HG02943 (cell line): Measurements from ENCODE around the gene HAPLN3.

Source experiments
- ATAC-seq: cut with Tn5 transposase; IDR thresholded peaks from one replicate; pipeline ENCODE4 v1.9.1; 2021; ENCODE audit warnings: mild to moderate bottlenecking, low read depth, moderate library complexity; ENCODE audit not compliant: unreplicated experiment

The HAPLN3 gene

GRCh38 chr15:88912500-88912921, 17.2 kb upstream of the HAPLN3 start:
- no peak for ATAC-seq

GRCh38 chr15:88911766-88912118, 16.4 kb upstream of the HAPLN3 start:
- ATAC-seq: no peak

DNA sequence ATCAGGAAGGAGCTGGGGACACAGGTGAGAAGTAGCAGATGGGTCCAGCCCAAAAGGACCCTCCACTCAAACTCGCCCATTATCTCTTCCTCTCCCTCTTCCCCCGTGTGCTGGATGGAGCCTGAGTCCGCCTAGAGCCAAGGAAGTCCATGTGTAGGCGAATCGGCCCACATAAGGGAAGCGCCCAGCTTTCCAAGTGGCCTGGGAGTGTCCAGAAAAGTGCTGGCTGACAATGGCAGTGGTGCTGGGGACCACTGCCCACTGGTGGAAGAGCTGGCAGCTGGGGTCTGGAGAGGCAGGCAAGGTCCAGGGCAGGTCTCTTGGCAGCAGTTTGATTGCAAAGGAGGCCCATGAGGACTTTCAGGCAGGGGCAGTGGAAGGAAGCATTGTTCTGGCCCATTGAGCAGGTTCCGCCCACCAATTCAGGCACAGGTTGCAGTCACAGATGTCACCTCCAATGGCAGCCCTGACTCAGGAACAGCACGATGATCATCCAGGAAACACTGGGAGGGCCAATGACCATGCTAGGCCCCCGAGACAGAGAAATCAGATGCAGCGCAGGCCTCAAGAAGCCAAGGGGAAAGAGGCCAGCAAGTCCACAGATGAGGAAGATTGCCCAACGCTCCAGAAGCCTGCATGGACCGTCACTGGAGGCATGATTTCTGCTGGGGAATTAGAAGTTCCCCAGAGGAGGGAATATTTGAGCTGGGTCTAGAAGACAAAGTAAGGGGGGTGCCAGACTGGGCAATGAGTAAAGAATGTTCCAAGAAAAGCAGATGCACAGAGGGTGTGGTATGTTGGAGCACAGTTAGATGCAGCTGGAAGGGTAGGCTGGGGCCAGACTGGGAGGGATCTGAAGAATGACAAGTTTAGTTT, 14.8 kb upstream of the HAPLN3 start:
- no peak for ATAC-seq

- ATAC-seq: no peak
Observed at GRCh38 chr15:88908697-88909621, 13.6 kb upstream of the HAPLN3 start.

DNA sequence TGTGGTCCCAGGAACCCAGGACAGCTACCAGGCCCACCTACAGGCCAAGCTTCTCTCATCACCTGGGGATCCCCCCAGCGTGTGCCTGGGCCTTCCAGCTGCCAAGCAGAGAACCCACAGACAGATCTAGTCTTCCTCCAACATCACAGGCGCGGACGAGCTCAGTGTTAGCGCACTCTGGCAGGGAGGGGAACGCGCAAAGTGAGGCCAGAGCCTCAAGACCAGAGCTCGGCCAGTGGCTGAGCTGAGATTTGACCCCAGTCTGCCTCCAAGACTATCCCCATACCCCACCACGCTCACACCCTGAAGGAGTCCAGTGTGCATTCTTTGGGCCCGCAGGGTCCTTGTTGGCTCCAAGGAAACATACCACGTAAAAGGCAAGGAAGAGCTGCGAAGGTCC, 12.8 kb upstream of the HAPLN3 start:
- no peak for ATAC-seq

- ATAC-seq: no peak
Observed at GRCh38 chr15:88907111-88907510, 11.8 kb upstream of the HAPLN3 start.

DNA sequence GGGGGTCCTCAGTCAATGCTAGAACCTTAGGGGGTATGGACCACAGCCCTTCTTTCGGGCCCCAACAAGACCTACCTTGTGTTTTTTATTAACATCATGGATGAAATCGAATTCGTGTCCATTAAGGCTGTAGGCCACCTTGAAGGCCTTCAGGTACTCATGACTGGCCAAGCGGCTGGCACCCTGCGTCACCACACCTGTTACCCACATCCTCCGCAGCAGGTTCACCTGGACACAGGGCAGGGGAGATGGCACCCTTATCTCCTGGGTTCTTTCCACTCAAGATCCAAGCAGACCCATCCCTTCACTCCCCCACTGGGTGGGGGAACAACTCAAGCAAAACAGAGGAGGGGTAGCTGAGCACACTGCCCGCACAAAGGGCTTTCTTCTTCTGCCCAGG, 11.2 kb upstream of the HAPLN3 start:
- no peak for ATAC-seq

DNA sequence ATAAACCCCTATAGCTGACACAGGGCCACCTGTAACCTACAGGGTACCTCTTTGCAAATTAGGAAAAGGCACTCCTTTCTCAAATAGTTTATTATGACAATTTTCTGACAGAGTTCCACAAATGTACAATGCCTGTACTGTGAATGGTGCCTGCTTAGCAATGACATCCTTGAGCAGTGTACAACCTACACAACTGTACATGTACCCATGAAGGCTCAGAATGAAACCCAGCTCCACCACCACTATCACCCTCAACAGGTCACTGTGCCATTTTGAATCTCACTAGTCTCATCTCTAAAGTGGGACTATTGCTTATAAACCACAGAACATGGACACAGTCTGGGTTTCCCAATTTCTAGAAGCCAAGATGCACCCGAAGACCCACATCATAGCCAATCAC, 10.8 kb upstream of the HAPLN3 start:
- ATAC-seq: no peak

DNA sequence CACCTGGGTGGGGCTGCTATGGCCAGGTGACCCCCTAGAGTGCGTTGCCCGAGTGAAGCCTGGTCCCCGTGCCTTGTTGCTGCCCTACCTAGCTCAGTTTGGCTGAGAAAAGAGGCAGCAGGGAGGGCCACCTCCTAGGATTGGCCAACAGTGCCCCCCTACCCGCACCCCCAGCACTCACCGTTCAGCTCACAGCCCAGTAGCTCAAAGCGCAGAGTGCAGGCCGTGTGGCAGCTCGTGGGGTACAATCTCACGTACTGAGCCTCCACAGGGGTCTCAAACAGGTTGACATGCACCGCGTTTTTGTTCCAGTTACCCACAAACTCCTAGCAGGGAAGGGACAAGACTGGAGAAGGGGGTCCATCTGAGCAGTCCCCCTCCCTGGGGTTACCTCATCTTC, 10.2 kb upstream of the HAPLN3 start:
- no peak for ATAC-seq

- no peak for ATAC-seq
Observed at GRCh38 chr15:88904624-88905327, 9.4 kb upstream of the HAPLN3 start.

DNA sequence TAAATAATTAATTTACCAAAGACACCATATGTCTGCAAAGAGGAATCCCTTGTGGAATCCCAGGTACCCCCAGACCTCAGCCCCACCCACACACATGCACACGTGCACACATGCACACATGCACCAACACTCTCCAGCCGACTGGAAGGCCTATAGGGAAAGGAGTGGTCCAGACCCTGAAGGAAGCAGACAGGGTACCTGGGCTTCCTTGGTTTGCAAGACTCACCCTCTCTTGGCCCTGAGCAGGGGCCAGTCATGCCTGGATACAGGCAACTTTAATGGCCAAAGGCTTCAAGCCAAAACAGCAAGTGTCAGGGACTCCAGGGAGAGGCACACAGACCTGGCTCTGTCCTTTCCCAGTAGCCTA, 8.9 kb upstream of the HAPLN3 start:
- no peak for ATAC-seq

GRCh38 chr15:88902846-88903245, 7.5 kb upstream of the HAPLN3 start:
- no peak for ATAC-seq

DNA sequence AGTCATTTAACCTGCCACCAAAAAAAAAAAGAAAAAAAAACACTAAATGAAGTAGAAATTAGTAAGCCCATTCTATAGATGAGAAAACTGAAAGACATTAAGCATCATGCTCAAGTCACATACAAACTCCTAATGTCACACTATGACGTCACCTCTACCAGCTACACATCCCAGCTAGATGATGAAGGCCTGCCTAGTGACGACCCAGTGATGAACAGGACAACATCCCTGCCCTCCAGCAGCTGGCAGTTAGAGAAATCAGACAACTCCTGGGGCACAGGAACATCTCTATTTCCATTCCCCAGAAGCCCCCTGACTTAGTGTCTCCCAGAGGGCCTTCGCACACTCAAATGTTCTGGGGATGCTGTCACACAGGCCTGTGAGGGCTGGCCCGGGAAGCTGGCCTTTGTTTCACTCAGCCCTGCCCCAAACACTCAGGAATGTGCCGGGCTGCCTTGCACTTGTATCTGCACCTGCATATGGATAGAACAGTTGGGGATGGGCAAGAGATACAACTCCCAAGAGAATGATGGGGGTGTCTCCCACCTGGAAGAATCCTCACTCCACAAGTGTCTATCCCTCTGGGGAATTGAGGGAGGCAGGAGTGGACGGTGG, 7.0 kb upstream of the HAPLN3 start:
- ATAC-seq: no peak

GRCh38 chr15:88901508-88902220, 6.3 kb upstream of the HAPLN3 start:
- ATAC-seq: no peak

DNA sequence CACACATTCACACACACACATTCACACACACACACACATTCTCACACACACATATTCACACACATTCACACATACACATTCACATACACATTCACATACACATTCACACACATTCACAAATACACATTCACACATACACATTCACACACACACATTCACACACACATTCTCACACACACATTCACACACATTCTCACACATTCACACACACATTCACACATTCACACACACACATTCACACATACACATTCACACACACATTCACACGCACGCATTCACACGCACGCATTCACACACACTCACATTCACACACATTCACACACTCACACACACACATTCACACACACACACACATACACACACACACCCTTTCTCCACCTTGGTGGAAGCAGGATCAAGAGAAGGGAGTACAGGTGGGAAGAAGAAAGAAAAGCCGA, 5.7 kb upstream of the HAPLN3 start:
- no peak for ATAC-seq

DNA sequence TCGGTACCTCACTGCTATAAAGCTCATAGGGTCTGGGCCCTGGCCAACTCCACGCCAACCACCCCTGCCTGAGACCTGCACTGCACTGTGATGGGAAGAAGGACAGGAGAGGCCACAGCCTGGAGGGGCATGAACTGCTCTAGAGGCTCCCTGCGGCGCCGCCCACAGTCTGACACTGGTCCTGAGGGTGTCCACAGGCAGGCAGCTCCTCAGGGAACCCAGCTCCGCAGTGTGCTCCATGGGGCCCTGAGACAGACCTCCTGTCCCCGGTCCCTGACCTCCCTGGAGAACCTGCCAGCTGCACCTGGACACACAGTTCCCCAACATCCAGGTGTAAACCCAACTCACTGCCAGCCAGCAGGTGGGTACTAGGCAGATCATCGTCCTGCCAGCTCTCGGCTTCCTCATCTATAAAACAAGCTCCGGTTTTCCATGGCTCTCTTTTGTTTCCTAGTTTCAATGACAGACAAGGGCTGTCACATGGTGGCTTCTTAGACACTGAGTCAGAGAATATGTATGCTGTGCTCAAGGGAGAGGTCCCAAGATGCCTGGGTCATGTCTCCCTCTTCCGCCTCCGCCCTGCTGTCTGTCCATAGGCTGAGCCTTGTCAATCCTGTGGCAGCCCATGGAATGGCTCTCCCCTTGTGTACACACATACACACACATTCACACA, 5.1 kb upstream of the HAPLN3 start:
- ATAC-seq: no peak

DNA sequence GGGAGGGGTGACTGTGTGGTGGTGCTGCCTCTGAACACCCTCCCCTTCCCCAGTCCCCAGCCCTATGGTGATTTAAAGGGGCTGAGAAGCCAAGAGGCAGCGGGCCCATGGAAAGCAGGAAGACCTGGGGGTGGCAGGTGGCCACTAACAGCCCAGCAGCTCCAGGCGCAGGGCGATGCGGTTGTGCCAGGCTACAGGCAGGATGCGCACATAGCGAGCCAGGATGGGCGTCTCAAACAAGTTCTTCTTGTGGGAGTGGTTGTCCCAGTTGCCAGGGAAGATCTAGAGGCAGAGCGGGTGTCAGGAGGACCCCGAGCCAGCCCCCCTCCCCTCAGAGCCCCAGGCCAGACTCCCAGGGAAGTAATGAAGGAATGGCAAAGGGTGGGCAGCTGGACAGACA, 3.9 kb upstream of the HAPLN3 start:
- ATAC-seq: no peak

DNA sequence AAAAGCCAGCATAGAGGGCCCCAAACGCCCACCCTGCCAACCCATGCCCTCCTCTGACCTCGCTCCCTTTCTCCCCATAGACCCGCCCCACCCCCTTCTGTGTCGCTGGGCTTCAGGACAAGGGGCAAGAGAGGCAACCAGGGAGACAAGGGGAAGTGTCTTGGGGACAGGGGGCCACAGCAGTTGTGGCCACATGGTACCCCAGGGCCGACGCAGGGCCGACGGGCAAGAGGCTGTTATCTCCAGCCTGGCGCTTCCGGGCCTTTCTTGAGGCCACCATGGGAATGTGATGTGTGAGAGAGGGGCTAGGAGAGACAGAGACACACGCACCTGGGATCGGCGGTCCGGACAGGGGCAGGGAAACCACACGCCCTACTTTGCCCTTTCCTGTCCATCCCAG, 3.4 kb upstream of the HAPLN3 start:
- ATAC-seq: no peak

GRCh38 chr15:88897456-88898194, 2.3 kb upstream of the HAPLN3 start:
- no peak for ATAC-seq
